ENCODE results near the gene IQSEC1.
A peak's percentile ranks its signal among the peaks of the same experiment; 100 is the strongest.

The IQSEC1 gene

GRCh38 chr3:13062647-13063046, 10.6 kb downstream of the IQSEC1 start:
- TF ChIP-seq CTCF (conservative IDR thresholded peaks at IDR 0.05; ENCODE audit: low read depth, low read length), result no peak
- no peak overlapping the region for H3K4me3 ChIP-seq (ENCODE audit: low read length)
- DNase-seq (ENCODE audit: low read depth), result no peak

- no peak for DNase-seq (ENCODE audit: low read depth)
- H3K4me3 ChIP-seq (ENCODE audit: low read length), result no peak overlapping the region
- TF ChIP-seq CTCF (conservative IDR thresholded peaks at IDR 0.05; ENCODE audit: low read depth, low read length), result no peak
Observed at GRCh38 chr3:13060341-13060910, 12.8 kb downstream of the IQSEC1 start.

GRCh38 chr3:13058346-13059120, 14.7 kb downstream of the IQSEC1 start:
- no peak for DNase-seq (ENCODE audit: low read depth)
- TF ChIP-seq CTCF (conservative IDR thresholded peaks at IDR 0.05; ENCODE audit: low read depth, low read length), result no peak
- no peak overlapping the region for H3K4me3 ChIP-seq (ENCODE audit: low read length)

GRCh38 chr3:13057282-13058040, 15.8 kb downstream of the IQSEC1 start:
- H3K4me3 ChIP-seq (ENCODE audit: low read length), result no peak overlapping the region
- no peak for DNase-seq (ENCODE audit: low read depth)
- TF ChIP-seq CTCF (conservative IDR thresholded peaks at IDR 0.05; ENCODE audit: low read depth, low read length), result peak; percentile 15

GRCh38 chr3:13055634-13056033, 17.6 kb downstream of the IQSEC1 start:
- TF ChIP-seq CTCF (conservative IDR thresholded peaks at IDR 0.05; ENCODE audit: low read depth, low read length), result no peak
- no peak for DNase-seq (ENCODE audit: low read depth)

GRCh38 chr3:13054341-13055285, 18.6 kb downstream of the IQSEC1 start:
- no peak overlapping the region for H3K4me3 ChIP-seq (ENCODE audit: low read length)
- DNase-seq (ENCODE audit: low read depth), result no peak
- TF ChIP-seq CTCF (conservative IDR thresholded peaks at IDR 0.05; ENCODE audit: low read depth, low read length), result no peak

More at GRCh38 chr3:13055634-13056033, 17.6 kb downstream of the IQSEC1 start:
- H3K4me3 ChIP-seq (ENCODE audit: low read length), result no peak overlapping the region
